WTC11 (cell line): ENCODE measurements around the gene MXRA8. TPM values are rescaled to one million over a fixed set of nuclear protein-coding genes. Genes with fewer than 3 reads are reported as not detected.

Source experiments
- ATAC-seq: fragments of 200-7000 bp; cut with Tn5 transposase; 2 replicates; pipeline ENCODE4 v1.10.0; 2021; ENCODE audit warnings: mild to moderate bottlenecking, moderate library complexity
- CTCF ChIA-PET: fragments of 300-600 bp; sonication (Branson Sonifier 250); formaldehyde crosslinking; loops from one replicate; lab custom pipeline; 2021; ENCODE audit warnings: antibody characterized with exemption; lab: Charles Lee
- POLR2A ChIA-PET: fragments of 350-600 bp; sonication (Branson Sonifier 250); formaldehyde crosslinking; loops from one replicate; lab custom pipeline; 2021; ENCODE audit warnings: antibody characterized with exemption; lab: Charles Lee
- DNase-seq: peaks from one replicate; pipeline ENCODE4 v3.0.0; 2021; ENCODE audit warnings: low spot score
- H3K27ac Mint-ChIP-seq: 2 replicates; pipeline ENCODE4 v1.8.0; 2021; ENCODE audit warnings: mixed read lengths
- H3K27me3 Mint-ChIP-seq: 2 replicates; pipeline ENCODE4 v1.8.0; 2021; ENCODE audit warnings: low read depth, mild to moderate bottlenecking, moderate library complexity, mixed read lengths
- H3K36me3 Mint-ChIP-seq: 2 replicates; pipeline ENCODE4 v1.8.0; 2021; ENCODE audit warnings: mixed read lengths
- H3K4me1 Mint-ChIP-seq: 2 replicates; pipeline ENCODE4 v1.8.0; 2022; ENCODE audit warnings: mixed read lengths
- H3K4me3 Mint-ChIP-seq: 2 replicates; pipeline ENCODE4 v1.8.0; 2021; ENCODE audit warnings: mild to moderate bottlenecking, moderate library complexity, mixed read lengths
- H3K9me3 Mint-ChIP-seq: 2 replicates; pipeline ENCODE4 v1.8.0; 2021; ENCODE audit warnings: mixed read lengths
- AFF4 ChIP-seq: sonication (generic); formaldehyde crosslinking; IDR thresholded peaks from 2 replicates; pipeline ENCODE4 v1.8.1; 2023; ENCODE audit warnings: mild to moderate bottlenecking, missing genetic modification reagents, borderline replicate concordance
- ETV6 ChIP-seq: sonication (generic); formaldehyde crosslinking; IDR thresholded peaks from 2 replicates; pipeline ENCODE4 v1.8.1; 2022; ENCODE audit warnings: mild to moderate bottlenecking, missing genetic modification reagents
- FOXJ3 ChIP-seq: sonication (generic); formaldehyde crosslinking; IDR thresholded peaks from 2 replicates; pipeline ENCODE4 v1.9.0; 2021; ENCODE audit warnings: missing genetic modification reagents, mild to moderate bottlenecking, borderline replicate concordance
- FOXK1 ChIP-seq: sonication (generic); formaldehyde crosslinking; IDR thresholded peaks from 2 replicates; pipeline ENCODE4 v1.8.0; 2022; ENCODE audit warnings: mild to moderate bottlenecking, moderate library complexity, missing genetic modification reagents
- FOXP1 ChIP-seq: sonication (generic); formaldehyde crosslinking; IDR thresholded peaks from 2 replicates; pipeline ENCODE4 v1.8.0; 2022; ENCODE audit warnings: missing genetic modification reagents, mild to moderate bottlenecking, moderate library complexity, borderline replicate concordance
- NFATC4 ChIP-seq: fragments of 250-450 bp; sonication (Bioruptor Pico); IDR thresholded peaks from 2 replicates; pipeline ENCODE4 v1.9.0; 2021; ENCODE audit warnings: mild to moderate bottlenecking
- SOX15 ChIP-seq: fragments of 250-450 bp; sonication (Bioruptor Pico); IDR thresholded peaks from 2 replicates; pipeline ENCODE4 v1.9.0; 2021; ENCODE audit warnings: mild to moderate bottlenecking
- TCF7 ChIP-seq: sonication (generic); formaldehyde crosslinking; IDR thresholded peaks from 2 replicates; pipeline ENCODE4 v1.8.0; 2022; ENCODE audit warnings: mild to moderate bottlenecking, low read depth, missing genetic modification reagents, moderate library complexity
- ZBTB43 ChIP-seq: sonication (generic); formaldehyde crosslinking; IDR thresholded peaks from 2 replicates; pipeline ENCODE4 v1.8.1; 2023; ENCODE audit warnings: mild to moderate bottlenecking, missing genetic modification reagents
- ZNF219 ChIP-seq: sonication (generic); formaldehyde crosslinking; IDR thresholded peaks from 2 replicates; pipeline ENCODE4 v1.8.0; 2023; ENCODE audit warnings: missing genetic modification reagents, mild to moderate bottlenecking, borderline replicate concordance
- ZNF671 ChIP-seq: fragments of 250-450 bp; sonication (Bioruptor Pico); IDR thresholded peaks from 2 replicates; pipeline ENCODE4 v1.8.0; 2021; ENCODE audit warnings: mild to moderate bottlenecking
- total RNA-seq: library from RNA; stranded (reverse); gene quantifications from 3 replicates; pipeline ENCODE4 v1.2.3, GENCODE V29; 2021
- TF ChIP-seq, protein P1 (sequence below): sonication (generic); formaldehyde crosslinking; conservative IDR thresholded peaks from 2 replicates; pipeline ENCODE4 v1.8.1; 2023; ENCODE audit warnings: mild to moderate bottlenecking, low read depth, missing genetic modification reagents, moderate library complexity
- TF ChIP-seq, protein P2 (sequence below): sonication (generic); formaldehyde crosslinking; IDR thresholded peaks from 2 replicates; pipeline ENCODE4 v1.8.1; 2023; ENCODE audit warnings: mild to moderate bottlenecking, moderate library complexity, missing genetic modification reagents
- TF ChIP-seq, protein P3 (sequence below): sonication (generic); formaldehyde crosslinking; IDR thresholded peaks from 2 replicates; pipeline ENCODE4 v1.8.0; 2022; ENCODE audit warnings: missing genetic modification reagents

MXRA8 gene
- total RNA-seq, 1 experiment from 2014 or later: 6.7 TPM

- TF ChIP-seq, protein P1, sequence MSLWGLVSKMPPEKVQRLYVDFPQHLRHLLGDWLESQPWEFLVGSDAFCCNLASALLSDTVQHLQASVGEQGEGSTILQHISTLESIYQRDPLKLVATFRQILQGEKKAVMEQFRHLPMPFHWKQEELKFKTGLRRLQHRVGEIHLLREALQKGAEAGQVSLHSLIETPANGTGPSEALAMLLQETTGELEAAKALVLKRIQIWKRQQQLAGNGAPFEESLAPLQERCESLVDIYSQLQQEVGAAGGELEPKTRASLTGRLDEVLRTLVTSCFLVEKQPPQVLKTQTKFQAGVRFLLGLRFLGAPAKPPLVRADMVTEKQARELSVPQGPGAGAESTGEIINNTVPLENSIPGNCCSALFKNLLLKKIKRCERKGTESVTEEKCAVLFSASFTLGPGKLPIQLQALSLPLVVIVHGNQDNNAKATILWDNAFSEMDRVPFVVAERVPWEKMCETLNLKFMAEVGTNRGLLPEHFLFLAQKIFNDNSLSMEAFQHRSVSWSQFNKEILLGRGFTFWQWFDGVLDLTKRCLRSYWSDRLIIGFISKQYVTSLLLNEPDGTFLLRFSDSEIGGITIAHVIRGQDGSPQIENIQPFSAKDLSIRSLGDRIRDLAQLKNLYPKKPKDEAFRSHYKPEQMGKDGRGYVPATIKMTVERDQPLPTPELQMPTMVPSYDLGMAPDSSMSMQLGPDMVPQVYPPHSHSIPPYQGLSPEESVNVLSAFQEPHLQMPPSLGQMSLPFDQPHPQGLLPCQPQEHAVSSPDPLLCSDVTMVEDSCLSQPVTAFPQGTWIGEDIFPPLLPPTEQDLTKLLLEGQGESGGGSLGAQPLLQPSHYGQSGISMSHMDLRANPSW (CRISPR knock-in tag): no peak
- TF ChIP-seq, protein P2, sequence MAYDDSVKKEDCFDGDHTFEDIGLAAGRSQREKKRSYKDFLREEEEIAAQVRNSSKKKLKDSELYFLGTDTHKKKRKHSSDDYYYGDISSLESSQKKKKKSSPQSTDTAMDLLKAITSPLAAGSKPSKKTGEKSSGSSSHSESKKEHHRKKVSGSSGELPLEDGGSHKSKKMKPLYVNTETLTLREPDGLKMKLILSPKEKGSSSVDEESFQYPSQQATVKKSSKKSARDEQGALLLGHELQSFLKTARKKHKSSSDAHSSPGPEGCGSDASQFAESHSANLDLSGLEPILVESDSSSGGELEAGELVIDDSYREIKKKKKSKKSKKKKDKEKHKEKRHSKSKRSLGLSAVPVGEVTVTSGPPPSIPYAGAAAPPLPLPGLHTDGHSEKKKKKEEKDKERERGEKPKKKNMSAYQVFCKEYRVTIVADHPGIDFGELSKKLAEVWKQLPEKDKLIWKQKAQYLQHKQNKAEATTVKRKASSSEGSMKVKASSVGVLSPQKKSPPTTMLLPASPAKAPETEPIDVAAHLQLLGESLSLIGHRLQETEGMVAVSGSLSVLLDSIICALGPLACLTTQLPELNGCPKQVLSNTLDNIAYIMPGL (CRISPR knock-in tag): no peak
- TF ChIP-seq NFATC4 (CRISPR knock-in tag): no peak
- TF ChIP-seq, protein P3, sequence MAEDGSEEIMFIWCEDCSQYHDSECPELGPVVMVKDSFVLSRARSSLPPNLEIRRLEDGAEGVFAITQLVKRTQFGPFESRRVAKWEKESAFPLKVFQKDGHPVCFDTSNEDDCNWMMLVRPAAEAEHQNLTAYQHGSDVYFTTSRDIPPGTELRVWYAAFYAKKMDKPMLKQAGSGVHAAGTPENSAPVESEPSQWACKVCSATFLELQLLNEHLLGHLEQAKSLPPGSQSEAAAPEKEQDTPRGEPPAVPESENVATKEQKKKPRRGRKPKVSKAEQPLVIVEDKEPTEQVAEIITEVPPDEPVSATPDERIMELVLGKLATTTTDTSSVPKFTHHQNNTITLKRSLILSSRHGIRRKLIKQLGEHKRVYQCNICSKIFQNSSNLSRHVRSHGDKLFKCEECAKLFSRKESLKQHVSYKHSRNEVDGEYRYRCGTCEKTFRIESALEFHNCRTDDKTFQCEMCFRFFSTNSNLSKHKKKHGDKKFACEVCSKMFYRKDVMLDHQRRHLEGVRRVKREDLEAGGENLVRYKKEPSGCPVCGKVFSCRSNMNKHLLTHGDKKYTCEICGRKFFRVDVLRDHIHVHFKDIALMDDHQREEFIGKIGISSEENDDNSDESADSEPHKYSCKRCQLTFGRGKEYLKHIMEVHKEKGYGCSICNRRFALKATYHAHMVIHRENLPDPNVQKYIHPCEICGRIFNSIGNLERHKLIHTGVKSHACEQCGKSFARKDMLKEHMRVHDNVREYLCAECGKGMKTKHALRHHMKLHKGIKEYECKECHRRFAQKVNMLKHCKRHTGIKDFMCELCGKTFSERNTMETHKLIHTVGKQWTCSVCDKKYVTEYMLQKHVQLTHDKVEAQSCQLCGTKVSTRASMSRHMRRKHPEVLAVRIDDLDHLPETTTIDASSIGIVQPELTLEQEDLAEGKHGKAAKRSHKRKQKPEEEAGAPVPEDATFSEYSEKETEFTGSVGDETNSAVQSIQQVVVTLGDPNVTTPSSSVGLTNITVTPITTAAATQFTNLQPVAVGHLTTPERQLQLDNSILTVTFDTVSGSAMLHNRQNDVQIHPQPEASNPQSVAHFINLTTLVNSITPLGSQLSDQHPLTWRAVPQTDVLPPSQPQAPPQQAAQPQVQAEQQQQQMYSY (CRISPR knock-in tag): no peak
- TF ChIP-seq FOXK1 (CRISPR knock-in tag): no peak
- no peak for TF ChIP-seq AFF4 (CRISPR knock-in tag)
- TF ChIP-seq ETV6 (CRISPR knock-in tag): no peak
Measured at GRCh38 chr1:1364266-1364665, 5.9 kb upstream of the MXRA8 start (continued).

- ChIA-PET CTCF (interaction anchor here (0.6 to 2.0 kb wide), 4 partner anchors 10 to 457 kb away, joined by 3 to 5 read pairs (median 5); no protein-coding TSS in a partner anchor), POLR2A (interaction anchor here (0.6 kb wide), 1 partner anchor 62 kb away, joined by 4 read pairs; no protein-coding TSS in a partner anchor)
- Mint-ChIP-seq H3K36me3 (no peaks in the 10 kb centered on the region), H3K27ac (peak overlapping the region; percentile 65; the same call in 1 of the 2 replicates), H3K4me1 (peaks cover 21% of the 10 kb centered on the region), H3K9me3 (no peaks in the 10 kb centered on the region), H3K4me3 (no peak overlapping the region), H3K27me3 (peaks cover 30% of the 10 kb centered on the region)
- DNase-seq (peak; percentile 45), ATAC-seq (peak; percentile 41)
- no peak for TF ChIP-seq ZNF219 (CRISPR knock-in tag)
- no peak for TF ChIP-seq SOX15
- TF ChIP-seq TCF7 (CRISPR knock-in tag): no peak
- no peak for TF ChIP-seq ZNF671 (CRISPR knock-in tag)
- TF ChIP-seq ZBTB43: no peak
- no peak for TF ChIP-seq FOXP1
- TF ChIP-seq FOXJ3 (CRISPR knock-in tag): no peak
Measured at GRCh38 chr1:1361982-1362423, 3.6 kb upstream of the MXRA8 start.
